Measurements from ENCODE around the gene SUMF1.

Gene SUMF1

GRCh38 chr3:4356546-4357410 lies 110.3 kb downstream of the SUMF1 start:
- Histone ChIP-seq H3K79me1 (ENCODE audit: low read depth, low read length) (no peaks in the 10 kb centered on the region), H2AK5ac (ENCODE audit: low read depth, low read length) (no peak overlapping the region), H3K23ac (ENCODE audit: low read depth, low read length, poor library complexity) (no peak overlapping the region), H3K4me2 (ENCODE audit: insufficient read depth, low read length, poor library complexity, severe bottlenecking) (no peak overlapping the region), H3K9me3 (replicated peaks in 1 of 2; ENCODE audit: control insufficient read depth in 2 of 2, insufficient read depth in 1 of 2, low read depth in 1 of 2, low read length in 2 of 2) (no peaks in the 10 kb centered on the region), H3K4me3 (ENCODE audit: low read length in 2 of 2) (no peak overlapping the region), H2BK15ac (ENCODE audit: low read length) (no peak overlapping the region), H3K36me3 (replicated peaks in 1 of 2; ENCODE audit: control insufficient read depth in 2 of 2, insufficient read depth in 2 of 2, low read length in 2 of 2) (peaks cover 0 to 2% of the 10 kb centered on the region in 2 donors), H2BK120ac (ENCODE audit: low read depth, low read length) (no peak overlapping the region), H3K14ac (ENCODE audit: low read length) (no peak overlapping the region), H2BK12ac (ENCODE audit: low read length) (no peak overlapping the region), H4K8ac (ENCODE audit: low read depth, low read length) (no peak overlapping the region), H4K91ac (ENCODE audit: low read depth, low read length, poor library complexity) (no peak overlapping the region), H3K18ac (ENCODE audit: low read length) (no peak overlapping the region), H3K27me3 (ENCODE audit: control insufficient read depth in 3 of 3, insufficient read depth in 3 of 3, low read depth in 1 of 3, low read length in 3 of 3) (no peaks in the 10 kb centered on the region), H3K27ac (replicated peaks; ENCODE audit: low read length) (no peak overlapping the region), H2BK5ac (ENCODE audit: low read length) (no peak overlapping the region), H3K9ac (ENCODE audit: low read depth, low read length, poor library complexity) (no peak overlapping the region), H3K4me1 (ENCODE audit: control insufficient read depth in 2 of 2, insufficient read depth in 1 of 2, low read depth in 1 of 2, low read length in 2 of 2) (no peaks in the 10 kb centered on the region), H2AFZ (ENCODE audit: low read length) (no peak overlapping the region), H3K4ac (ENCODE audit: low read length) (no peak overlapping the region)
- WGBS, 2 donors (ENCODE audit: extremely low coverage in 2 of 2, insufficient read length in 2 of 2, insufficient replicate concordance in 1 of 2), result no CpG with 5 or more reads among the region's 10 CpGs
- DNase-seq (ENCODE audit: low spot score), result no peak

- no peak overlapping the region for H3K14ac ChIP-seq (ENCODE audit: low read length)
- no peak overlapping the region for H2AFZ ChIP-seq (ENCODE audit: low read length)
- H3K4me2 ChIP-seq (ENCODE audit: insufficient read depth, low read length, poor library complexity, severe bottlenecking), result no peak overlapping the region
- no peak overlapping the region for H3K23ac ChIP-seq (ENCODE audit: low read depth, low read length, poor library complexity)
- H3K18ac ChIP-seq (ENCODE audit: low read length), result no peak overlapping the region
- H3K4me3 ChIP-seq (ENCODE audit: low read length in 2 of 2), result no peak overlapping the region
- H3K9me3 ChIP-seq (replicated peaks in 1 of 2; ENCODE audit: control insufficient read depth in 2 of 2, insufficient read depth in 1 of 2, low read depth in 1 of 2, low read length in 2 of 2), result no peaks in the 10 kb centered on the region
- H3K4ac ChIP-seq (ENCODE audit: low read length), result no peak overlapping the region
- H4K8ac ChIP-seq (ENCODE audit: low read depth, low read length), result no peak overlapping the region
- no peaks in the 10 kb centered on the region for H3K36me3 ChIP-seq (replicated peaks in 1 of 2; ENCODE audit: control insufficient read depth in 2 of 2, insufficient read depth in 2 of 2, low read length in 2 of 2)
- H3K27ac ChIP-seq (replicated peaks; ENCODE audit: low read length), result no peak overlapping the region
- H3K79me1 ChIP-seq (ENCODE audit: low read depth, low read length), result no peaks in the 10 kb centered on the region
- H2BK120ac ChIP-seq (ENCODE audit: low read depth, low read length), result no peak overlapping the region
- no peak overlapping the region for H2BK15ac ChIP-seq (ENCODE audit: low read length)
- H2AK5ac ChIP-seq (ENCODE audit: low read depth, low read length), result no peak overlapping the region
- no peak overlapping the region for H4K91ac ChIP-seq (ENCODE audit: low read depth, low read length, poor library complexity)
- no CpG with 5 or more reads among the region's 6 CpGs for WGBS, 2 donors (ENCODE audit: extremely low coverage in 2 of 2, insufficient read length in 2 of 2, insufficient replicate concordance in 1 of 2)
- no peak overlapping the region for H2BK12ac ChIP-seq (ENCODE audit: low read length)
- H2BK5ac ChIP-seq (ENCODE audit: low read length), result no peak overlapping the region
- DNase-seq (ENCODE audit: low spot score), result no peak
- H3K4me1 ChIP-seq (ENCODE audit: control insufficient read depth in 2 of 2, insufficient read depth in 1 of 2, low read depth in 1 of 2, low read length in 2 of 2), result no peaks in the 10 kb centered on the region
- no peaks in the 10 kb centered on the region for H3K27me3 ChIP-seq (ENCODE audit: control insufficient read depth in 3 of 3, insufficient read depth in 3 of 3, low read depth in 1 of 3, low read length in 3 of 3)
- no peak overlapping the region for H3K9ac ChIP-seq (ENCODE audit: low read depth, low read length, poor library complexity)
Measured at GRCh38 chr3:4356220-4356540, 110.9 kb downstream of the SUMF1 start.

- no peaks in the 10 kb centered on the region for H3K27me3 ChIP-seq (ENCODE audit: control insufficient read depth in 3 of 3, insufficient read depth in 3 of 3, low read depth in 1 of 3, low read length in 3 of 3)
- no peak overlapping the region for H2AK5ac ChIP-seq (ENCODE audit: low read depth, low read length)
- no peak overlapping the region for H3K4me2 ChIP-seq (ENCODE audit: insufficient read depth, low read length, poor library complexity, severe bottlenecking)
- H3K9ac ChIP-seq (ENCODE audit: low read depth, low read length, poor library complexity), result no peak overlapping the region
- no peak overlapping the region for H3K4ac ChIP-seq (ENCODE audit: low read length)
- H3K27ac ChIP-seq (replicated peaks; ENCODE audit: low read length), result no peak overlapping the region
- H3K79me1 ChIP-seq (ENCODE audit: low read depth, low read length), result no peaks in the 10 kb centered on the region
- no peak for DNase-seq (ENCODE audit: low spot score)
- H2BK120ac ChIP-seq (ENCODE audit: low read depth, low read length), result no peak overlapping the region
- H3K23ac ChIP-seq (ENCODE audit: low read depth, low read length, poor library complexity), result no peak overlapping the region
- H3K9me3 ChIP-seq (replicated peaks in 1 of 2; ENCODE audit: control insufficient read depth in 2 of 2, insufficient read depth in 1 of 2, low read depth in 1 of 2, low read length in 2 of 2), result no peaks in the 10 kb centered on the region
- H4K91ac ChIP-seq (ENCODE audit: low read depth, low read length, poor library complexity), result no peak overlapping the region
- no peaks in the 10 kb centered on the region for H3K4me1 ChIP-seq (ENCODE audit: control insufficient read depth in 2 of 2, insufficient read depth in 1 of 2, low read depth in 1 of 2, low read length in 2 of 2)
- H2AFZ ChIP-seq (ENCODE audit: low read length), result no peak overlapping the region
- no peak overlapping the region for H4K8ac ChIP-seq (ENCODE audit: low read depth, low read length)
- no peak overlapping the region for H2BK5ac ChIP-seq (ENCODE audit: low read length)
- H2BK12ac ChIP-seq (ENCODE audit: low read length), result no peak overlapping the region
- no peak overlapping the region for H3K14ac ChIP-seq (ENCODE audit: low read length)
- no peaks in the 10 kb centered on the region for H3K36me3 ChIP-seq (replicated peaks in 1 of 2; ENCODE audit: control insufficient read depth in 2 of 2, insufficient read depth in 2 of 2, low read length in 2 of 2)
- no peak overlapping the region for H3K18ac ChIP-seq (ENCODE audit: low read length)
- H2BK15ac ChIP-seq (ENCODE audit: low read length), result no peak overlapping the region
- no peak overlapping the region for H3K4me3 ChIP-seq (ENCODE audit: low read length in 2 of 2)
- WGBS, 2 donors (ENCODE audit: extremely low coverage in 2 of 2, insufficient read length in 2 of 2, insufficient replicate concordance in 1 of 2), result no CpG with 5 or more reads among the region's 6 CpGs
Measured at GRCh38 chr3:4355401-4356219, 111.5 kb downstream of the SUMF1 start.

GRCh38 chr3:4351872-4352271 lies 115.2 kb downstream of the SUMF1 start:
- Histone ChIP-seq H3K9me3 (replicated peaks in 1 of 2; ENCODE audit: control insufficient read depth in 2 of 2, insufficient read depth in 1 of 2, low read depth in 1 of 2, low read length in 2 of 2) (no peaks in the 10 kb centered on the region), H2BK15ac (ENCODE audit: low read length) (no peak overlapping the region), H3K18ac (ENCODE audit: low read length) (no peak overlapping the region), H3K36me3 (replicated peaks in 1 of 2; ENCODE audit: control insufficient read depth in 2 of 2, insufficient read depth in 2 of 2, low read length in 2 of 2) (no peaks in the 10 kb centered on the region), H2AK5ac (ENCODE audit: low read depth, low read length) (no peak overlapping the region), H2BK5ac (ENCODE audit: low read length) (no peak overlapping the region), H4K8ac (ENCODE audit: low read depth, low read length) (no peak overlapping the region), H2AFZ (ENCODE audit: low read length) (no peak overlapping the region), H3K4me2 (ENCODE audit: insufficient read depth, low read length, poor library complexity, severe bottlenecking) (no peak overlapping the region), H3K4me3 (ENCODE audit: low read length in 2 of 2) (no peak overlapping the region), H3K27me3 (ENCODE audit: control insufficient read depth in 3 of 3, insufficient read depth in 3 of 3, low read depth in 1 of 3, low read length in 3 of 3) (no peaks in the 10 kb centered on the region), H3K14ac (ENCODE audit: low read length) (no peak overlapping the region), H3K23ac (ENCODE audit: low read depth, low read length, poor library complexity) (no peak overlapping the region), H3K27ac (replicated peaks; ENCODE audit: low read length) (no peak overlapping the region), H3K4me1 (ENCODE audit: control insufficient read depth in 2 of 2, insufficient read depth in 1 of 2, low read depth in 1 of 2, low read length in 2 of 2) (no peaks in the 10 kb centered on the region), H3K4ac (ENCODE audit: low read length) (no peak overlapping the region), H2BK120ac (ENCODE audit: low read depth, low read length) (no peak overlapping the region), H3K9ac (ENCODE audit: low read depth, low read length, poor library complexity) (no peak overlapping the region), H2BK12ac (ENCODE audit: low read length) (no peak overlapping the region), H3K79me1 (ENCODE audit: low read depth, low read length) (no peaks in the 10 kb centered on the region), H4K91ac (ENCODE audit: low read depth, low read length, poor library complexity) (no peak overlapping the region)
- no CpG with 5 or more reads among the region's 4 CpGs for WGBS, 2 donors (ENCODE audit: extremely low coverage in 2 of 2, insufficient read length in 2 of 2, insufficient replicate concordance in 1 of 2)
- no peak for DNase-seq (ENCODE audit: low spot score)

Measured in neuronal stem cell (in vitro differentiated cells).